RPMI8226 (cell line): Measurements from ENCODE around the gene GALNT15.
A peak's percentile ranks its signal among the peaks of the same experiment; 100 is the strongest.

Experiments used
- DNase-seq: peaks from one replicate; pipeline ENCODE4 v3.0.0-alpha.2; 2015

Gene GALNT15

DNA sequence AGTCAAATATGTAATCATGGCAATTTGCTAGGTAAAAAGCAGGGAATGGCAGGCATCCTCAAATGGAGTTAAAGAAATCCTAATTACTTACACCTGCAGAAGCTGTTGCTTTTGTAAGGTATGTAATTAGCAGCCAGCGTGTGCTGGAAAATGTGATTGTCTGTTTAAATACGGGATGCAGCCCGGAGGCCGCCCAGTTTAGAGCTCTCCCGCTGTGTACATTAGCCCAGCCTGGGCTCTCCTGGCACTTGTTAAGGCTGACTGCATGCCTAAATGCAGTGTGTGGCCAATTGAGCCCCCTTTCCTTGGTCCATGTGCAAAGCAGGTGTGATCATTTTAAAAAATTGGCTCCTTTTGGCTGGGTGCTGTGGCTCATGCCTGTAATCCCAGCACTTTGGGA, 81.2 kb downstream of the GALNT15 start:
- no peak for DNase-seq

DNA sequence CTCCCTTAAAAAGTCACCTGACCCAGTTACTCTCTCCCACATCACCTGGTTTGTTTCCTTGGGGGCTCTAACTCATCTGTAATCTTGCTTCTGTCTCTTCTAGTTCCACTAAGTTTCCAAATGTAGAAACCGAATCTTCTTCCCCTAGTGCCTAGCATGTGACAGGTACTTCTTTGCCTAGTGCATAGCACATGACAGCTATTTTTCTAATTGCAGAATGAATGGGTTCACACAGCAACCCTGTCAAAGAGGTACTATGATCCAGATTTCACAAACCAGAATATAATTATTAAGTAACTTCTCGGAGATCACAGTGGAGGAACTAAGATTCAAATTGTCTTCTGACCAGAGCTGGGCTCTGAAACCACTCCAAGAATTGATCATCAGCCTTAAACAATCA, 82.8 kb downstream of the GALNT15 start:
- no peak for DNase-seq

DNA sequence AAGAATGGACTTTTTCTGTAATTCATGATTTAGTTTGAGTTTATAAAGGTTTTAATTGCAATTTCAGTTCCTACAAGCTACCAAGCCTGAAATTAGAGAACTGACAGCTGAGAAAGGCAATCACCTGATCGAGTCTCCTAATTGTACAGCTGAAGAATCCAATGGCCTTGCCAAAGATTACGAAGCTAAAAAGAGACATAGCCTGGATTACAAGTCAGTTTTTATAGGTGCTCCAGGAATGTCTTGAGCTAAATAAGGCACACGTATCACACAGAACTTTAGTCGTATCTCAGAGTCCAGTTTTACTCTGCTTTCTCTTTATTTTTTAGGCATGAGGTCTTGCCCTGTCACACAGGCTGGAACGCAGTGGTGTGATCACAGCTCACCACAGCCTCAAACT, 83.7 kb downstream of the GALNT15 start:
- DNase-seq, result no peak

DNA sequence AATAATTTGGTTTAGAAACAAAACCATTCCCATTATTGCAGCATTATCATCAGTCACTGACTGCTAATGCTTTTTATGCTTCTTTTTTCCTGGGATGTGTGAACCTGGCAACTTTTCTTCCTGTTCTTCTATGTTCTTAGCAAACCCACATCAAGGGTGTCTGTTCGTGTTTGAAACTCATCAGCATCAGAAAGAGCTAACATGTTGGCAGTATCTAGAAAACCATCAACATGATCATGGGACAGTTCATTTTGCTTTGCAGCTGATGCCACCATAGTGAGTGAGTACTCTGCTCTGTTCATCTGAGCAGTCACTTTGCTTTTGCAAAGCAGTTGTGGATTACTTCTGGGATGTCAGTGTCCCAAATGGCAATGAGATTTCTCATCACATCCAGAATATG, 84.4 kb downstream of the GALNT15 start:
- DNase-seq, result no peak

DNA sequence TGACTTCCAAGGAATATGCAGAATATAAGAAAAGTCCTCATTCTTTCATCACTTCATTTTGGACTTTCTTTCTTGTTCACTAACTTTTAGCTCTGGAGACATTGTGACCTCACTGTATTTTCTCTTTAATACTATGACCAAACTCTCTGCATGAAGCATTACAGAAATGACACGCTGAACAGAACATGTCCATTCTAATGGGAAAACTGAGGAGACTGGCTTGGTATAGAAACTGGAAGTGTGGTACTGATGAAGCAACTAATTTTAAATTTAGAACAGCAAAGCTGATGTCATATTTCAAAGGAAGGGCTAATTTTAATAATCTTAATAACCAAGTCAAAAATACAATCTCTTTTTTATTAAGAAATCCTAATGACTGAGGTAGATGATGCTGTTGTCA, 85.6 kb downstream of the GALNT15 start:
- no peak for DNase-seq

DNA sequence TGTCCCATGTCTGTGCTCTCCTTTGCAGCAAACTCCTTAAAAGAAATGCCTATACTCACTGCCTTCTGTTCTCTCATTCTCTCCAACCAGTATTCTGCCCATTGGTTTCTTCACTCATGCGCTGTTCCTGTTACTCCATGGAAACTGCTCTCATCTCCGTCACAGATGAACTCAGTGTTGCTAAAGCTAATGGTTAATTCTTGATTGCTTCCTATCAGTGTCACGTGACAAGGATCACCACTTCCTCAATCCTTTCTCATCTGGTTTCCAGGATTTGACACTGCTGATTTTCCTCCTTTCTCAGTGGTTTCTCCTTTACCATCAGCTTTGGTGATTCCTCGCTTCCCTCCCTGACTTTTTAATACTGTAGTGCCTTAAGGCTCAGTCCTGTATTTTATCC, 87.7 kb downstream of the GALNT15 start:
- DNase-seq, result no peak

DNA sequence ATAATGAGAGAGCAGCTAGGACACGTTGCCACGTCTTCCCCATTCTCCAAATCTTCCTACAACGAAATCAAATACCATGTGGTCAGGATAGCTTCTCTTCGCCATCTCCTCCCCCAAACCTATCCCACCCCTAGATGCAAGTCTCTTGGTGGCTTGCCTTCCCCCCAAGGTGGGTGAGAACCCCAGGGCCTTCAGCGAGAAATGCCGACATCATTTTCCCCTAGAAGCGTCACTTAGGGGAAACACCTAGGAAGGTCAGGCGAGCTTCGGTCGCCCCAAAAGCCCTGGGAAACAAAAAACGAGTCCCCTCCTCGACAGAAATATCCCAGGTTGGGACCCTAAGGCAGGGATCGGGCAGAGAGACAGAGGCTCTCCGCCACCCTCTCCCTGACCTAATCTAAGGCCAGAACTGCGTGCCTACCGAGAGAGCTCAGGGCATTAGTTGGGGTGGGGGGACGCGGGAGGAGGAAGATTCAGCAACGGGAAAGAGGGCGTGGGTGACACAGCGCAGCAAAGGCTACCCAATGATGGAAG, 89.8 kb downstream of the GALNT15 start:
- DNase-seq, result no peak

DNA sequence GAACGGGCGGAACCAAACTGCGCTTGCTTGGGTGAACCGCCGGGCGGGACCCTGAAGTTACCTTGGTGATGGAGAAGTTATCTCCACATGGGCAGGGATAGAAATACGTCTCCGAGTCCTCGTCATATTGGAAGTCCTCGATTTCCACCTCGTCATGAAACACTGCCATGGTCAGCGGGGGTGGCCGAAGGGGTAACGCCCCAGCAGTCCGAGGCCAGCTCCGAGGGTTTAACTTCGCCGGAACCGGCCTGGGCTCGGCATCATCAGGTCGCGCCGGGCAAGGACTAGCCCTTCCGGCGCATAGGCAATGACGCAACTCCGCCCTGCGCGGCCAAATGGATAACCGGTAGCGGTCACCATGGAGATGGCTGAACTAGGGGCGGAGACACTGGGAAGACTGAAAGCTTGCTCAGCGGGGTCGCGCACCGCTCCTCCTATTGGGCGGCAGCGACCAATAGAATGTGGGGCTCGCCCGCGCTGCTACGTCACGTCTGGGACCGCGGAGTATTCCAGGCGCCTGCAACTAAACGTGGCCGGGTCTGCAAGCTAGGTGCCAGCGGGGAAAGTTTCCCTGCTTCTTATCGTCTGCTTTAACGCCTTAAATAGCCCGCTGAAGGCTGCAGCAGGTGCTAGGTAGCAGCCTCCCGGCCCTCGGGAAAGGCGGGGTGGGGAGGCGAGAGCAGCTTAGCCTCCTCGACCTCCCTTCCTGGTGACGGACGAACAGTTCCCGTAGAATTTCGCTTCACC, 90.4 kb downstream of the GALNT15 start, which contains the start of the genes DPH3 and OXNAD1:
TSS of gene DPH3 (minus strand) at position 236 of the 747 bp plus-strand sequence. CDS start at position 169, 67 bp downstream.
TSS of gene OXNAD1 (plus strand) at position 505 of the 747 bp plus-strand sequence. CDS start 5,741 bp downstream, outside the sequence.
- peak; percentile 100 for DNase-seq

DNA sequence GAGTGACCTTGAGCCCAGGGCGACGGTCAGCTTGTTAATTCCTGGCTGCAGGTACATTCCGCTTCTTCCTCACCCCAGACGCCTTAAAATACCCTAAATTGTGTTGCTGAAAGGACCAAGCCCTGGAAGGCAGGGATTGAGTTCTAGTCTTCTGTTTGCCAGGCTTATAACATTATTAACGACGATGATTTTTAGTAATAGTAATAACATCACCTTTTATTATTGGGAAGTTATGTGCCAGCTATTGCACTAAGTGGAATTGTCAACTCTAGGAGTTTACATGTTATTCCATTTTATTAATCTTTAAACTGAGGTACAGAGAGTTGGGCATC, 90.9 kb downstream of the GALNT15 start:
- DNase-seq, result no peak

DNA sequence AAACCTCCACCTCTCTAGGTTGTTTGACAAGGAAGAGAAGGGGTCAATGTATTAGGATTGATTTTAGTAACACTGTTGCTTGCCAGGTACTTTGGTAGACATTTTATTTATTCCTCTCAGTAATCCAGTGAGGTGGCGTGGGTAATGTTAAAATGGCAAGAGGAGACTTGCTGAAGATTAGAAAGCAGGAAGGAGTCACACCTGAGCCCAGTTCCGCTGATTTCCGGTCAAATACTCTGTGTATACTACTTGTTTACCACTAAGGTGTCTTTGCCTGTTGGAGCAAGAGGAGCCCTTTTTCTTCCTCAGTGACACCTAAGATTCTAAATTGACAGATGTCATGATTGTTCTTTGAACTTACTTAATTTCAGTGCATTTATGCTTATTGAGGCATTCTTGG, 92.2 kb downstream of the GALNT15 start:
- DNase-seq, result no peak

DNA sequence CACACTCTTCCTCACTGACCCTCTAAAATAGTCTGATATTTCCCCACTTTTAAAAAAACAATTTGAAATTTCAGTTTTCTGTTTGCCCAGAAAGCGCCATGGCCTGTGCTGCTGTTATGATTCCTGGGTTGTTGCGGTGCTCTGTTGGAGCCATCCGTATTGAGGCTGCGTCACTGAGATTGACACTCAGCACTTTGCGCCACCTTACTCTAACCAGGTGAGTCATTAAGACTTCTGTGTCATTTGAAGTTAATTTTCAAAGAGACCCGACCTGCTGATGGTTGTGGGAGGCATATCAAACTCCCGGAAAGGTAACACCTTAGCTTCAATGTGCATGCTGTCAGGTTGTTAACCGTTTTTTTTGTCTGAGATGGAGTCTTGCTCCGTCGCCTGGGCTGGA, 96.4 kb downstream of the GALNT15 start:
- DNase-seq, result no peak

DNA sequence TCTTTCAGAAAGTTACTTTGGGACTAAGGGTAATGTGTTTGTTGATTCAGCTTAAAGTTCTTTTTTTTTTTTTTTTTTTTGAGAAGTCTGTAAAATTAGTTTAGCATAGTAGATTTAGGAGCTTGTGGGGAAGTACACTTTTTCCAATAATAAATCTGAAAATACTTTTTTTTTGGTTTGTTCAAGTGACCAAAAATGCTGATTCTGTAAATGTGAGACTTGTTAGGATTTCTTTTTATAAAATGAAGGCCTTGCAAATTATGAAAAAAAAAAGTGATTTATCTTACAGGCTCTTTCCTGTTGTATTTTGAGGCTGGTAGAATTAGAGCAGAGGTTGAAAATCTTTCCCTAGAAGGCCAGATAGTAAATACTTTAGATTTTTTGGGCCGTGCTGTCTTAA, 98.1 kb downstream of the GALNT15 start:
- DNase-seq, result no peak

DNA sequence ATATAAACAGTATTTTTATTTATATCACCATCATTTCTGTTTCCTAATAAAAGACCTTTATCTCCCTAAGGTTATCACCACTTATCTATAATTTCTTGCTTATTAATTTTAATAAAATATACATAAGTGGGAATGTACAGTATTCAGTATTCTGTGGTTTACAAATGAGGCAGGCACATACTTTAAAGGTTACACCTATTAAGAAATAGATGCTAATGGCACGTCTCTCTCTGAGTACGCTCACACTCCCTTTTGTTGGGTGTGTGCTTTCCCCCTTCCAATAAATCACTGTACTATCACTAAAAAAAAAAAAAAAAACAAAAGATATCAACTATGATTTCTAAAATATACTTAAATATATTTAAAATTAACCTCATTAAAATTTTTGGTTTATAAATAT, 99.4 kb downstream of the GALNT15 start:
- no peak for DNase-seq

DNA sequence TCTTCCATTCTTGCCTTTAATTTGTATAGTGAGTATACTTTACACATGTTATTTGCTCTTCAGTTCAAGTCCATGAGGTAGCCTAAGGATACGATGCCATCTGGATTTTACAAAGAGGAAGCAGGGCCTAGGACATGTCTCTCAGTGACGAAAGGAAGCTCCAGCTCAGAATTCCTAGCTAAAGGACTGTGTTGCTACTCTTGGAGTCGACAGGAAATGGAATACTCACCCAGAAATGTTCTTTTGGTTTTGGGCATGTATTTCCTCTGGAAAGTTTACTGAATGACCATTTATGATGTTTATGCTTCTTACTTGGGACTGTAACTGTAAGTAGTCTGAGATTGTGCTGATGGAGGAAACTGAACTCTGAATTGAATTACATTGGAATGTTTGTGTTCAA, 103.0 kb downstream of the GALNT15 start:
- DNase-seq, result no peak

DNA sequence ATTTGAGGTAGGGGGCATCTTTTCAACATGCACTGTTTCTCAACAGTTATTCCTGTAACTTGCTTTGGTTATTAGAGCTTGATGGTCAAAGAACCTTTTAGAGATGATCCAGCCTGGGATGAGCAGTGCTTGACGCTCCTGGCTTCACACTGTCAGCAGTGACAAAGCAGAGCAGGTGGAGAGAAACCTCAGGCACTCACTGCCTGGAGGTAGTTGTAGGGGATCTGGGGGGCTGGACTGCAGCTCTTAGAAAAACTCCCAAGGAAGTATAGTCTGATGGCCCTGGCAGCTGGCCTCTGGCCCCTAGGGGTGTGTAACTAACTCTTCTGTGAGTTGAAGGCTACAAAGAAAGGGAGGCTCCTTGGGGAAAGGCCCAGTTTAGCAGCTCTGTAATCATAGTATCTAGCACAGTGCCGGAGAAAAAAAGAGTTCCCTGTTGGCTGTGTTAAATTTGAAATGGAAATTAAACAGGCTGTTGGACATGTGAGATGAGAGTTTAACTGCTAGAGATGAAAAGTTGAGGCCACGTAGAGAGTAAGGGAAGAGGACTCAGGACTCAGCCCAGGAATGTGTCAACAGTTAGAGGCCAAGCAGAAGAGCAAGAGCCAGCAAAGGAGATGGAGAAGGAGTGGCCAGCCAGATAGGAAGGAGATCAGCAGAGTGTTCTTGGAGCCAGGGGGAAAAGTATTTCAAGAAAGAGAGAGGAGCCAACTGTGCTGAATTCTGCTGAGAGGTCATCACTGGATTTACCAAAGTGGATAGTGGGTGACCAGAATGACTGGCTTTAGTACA, 104.7 kb downstream of the GALNT15 start:
- no peak for DNase-seq

DNA sequence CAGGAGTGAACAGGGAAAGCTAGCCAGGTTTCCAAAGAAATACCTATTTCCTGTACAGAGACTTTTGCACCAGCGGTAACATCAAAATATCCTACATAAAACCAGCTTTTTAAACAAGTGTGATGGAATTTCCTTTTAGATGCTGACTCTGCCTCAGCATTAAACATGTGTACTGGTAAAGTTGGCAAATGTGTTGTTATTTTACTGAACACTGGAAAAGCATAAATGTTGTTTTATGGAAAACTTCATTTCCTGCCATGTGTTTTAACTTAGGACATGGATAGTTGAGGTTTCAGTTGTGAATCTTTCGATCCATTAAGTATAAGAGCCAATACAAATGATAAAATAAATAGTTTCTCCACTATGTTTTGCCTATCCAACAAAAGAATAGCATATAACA, 106.2 kb downstream of the GALNT15 start:
- no peak for DNase-seq
